ENCODE measurements around the gene MED9. TPM values are rescaled to one million over a fixed set of nuclear protein-coding genes. Genes with fewer than 3 reads are reported as not detected.

The MED9 gene
- total RNA-seq, 1 donor from 2014 or later = 11.9 TPM

- peaks cover 4% of the 10 kb centered on the region for H3K27me3 ChIP-seq (ENCODE audit: control insufficient read depth, insufficient read depth, low read length)
- no peak for DNase-seq (ENCODE audit: low read depth)
- H3K36me3 ChIP-seq (ENCODE audit: control insufficient read depth, insufficient read depth, low read length) = no peaks in the 10 kb centered on the region
- TF ChIP-seq CTCF (IDR thresholded peaks at IDR 0.05; ENCODE audit: insufficient read depth, low read length, poor library complexity, severe bottlenecking) = no peak
- no peak overlapping the region for H3K4me3 ChIP-seq (ENCODE audit: low read depth, low read length)
Measured at GRCh38 chr17:17507465-17508011, 30.7 kb downstream of the MED9 start.

- no peak for TF ChIP-seq CTCF (IDR thresholded peaks at IDR 0.05; ENCODE audit: insufficient read depth, low read length, poor library complexity, severe bottlenecking)
- Histone ChIP-seq H3K27me3 (ENCODE audit: control insufficient read depth, insufficient read depth, low read length) (peaks cover 4% of the 10 kb centered on the region), H3K36me3 (ENCODE audit: control insufficient read depth, insufficient read depth, low read length) (no peaks in the 10 kb centered on the region), H3K4me3 (ENCODE audit: low read depth, low read length) (no peak overlapping the region)
- no peak for DNase-seq (ENCODE audit: low read depth)
Measured at GRCh38 chr17:17508019-17508535, 31.3 kb downstream of the MED9 start.

- Histone ChIP-seq H3K27me3 (ENCODE audit: control insufficient read depth, insufficient read depth, low read length) (peaks cover 4% of the 10 kb centered on the region), H3K36me3 (ENCODE audit: control insufficient read depth, insufficient read depth, low read length) (no peaks in the 10 kb centered on the region), H3K4me3 (ENCODE audit: low read depth, low read length) (no peak overlapping the region)
- no peak for TF ChIP-seq CTCF (IDR thresholded peaks at IDR 0.05; ENCODE audit: insufficient read depth, low read length, poor library complexity, severe bottlenecking)
- no peak for DNase-seq (ENCODE audit: low read depth)
Measured at GRCh38 chr17:17508646-17509591, 32.1 kb downstream of the MED9 start.

GRCh38 chr17:17509601-17510425, 33.0 kb downstream of the MED9 start:
- TF ChIP-seq CTCF (IDR thresholded peaks at IDR 0.05; ENCODE audit: insufficient read depth, low read length, poor library complexity, severe bottlenecking) = no peak
- H3K27me3 ChIP-seq (ENCODE audit: control insufficient read depth, insufficient read depth, low read length) = peaks cover 2% of the 10 kb centered on the region

GRCh38 chr17:17510456-17511292, 33.9 kb downstream of the MED9 start:
- no peaks in the 10 kb centered on the region for H3K27me3 ChIP-seq (ENCODE audit: control insufficient read depth, insufficient read depth, low read length)
- H3K4me3 ChIP-seq (ENCODE audit: low read depth, low read length) = no peak overlapping the region
- H3K36me3 ChIP-seq (ENCODE audit: control insufficient read depth, insufficient read depth, low read length) = no peaks in the 10 kb centered on the region
- TF ChIP-seq CTCF (IDR thresholded peaks at IDR 0.05; ENCODE audit: insufficient read depth, low read length, poor library complexity, severe bottlenecking) = no peak
- DNase-seq (ENCODE audit: low read depth) = no peak

More at GRCh38 chr17:17509601-17510425, 33.0 kb downstream of the MED9 start:
- Histone ChIP-seq H3K4me3 (ENCODE audit: low read depth, low read length) (no peak overlapping the region), H3K36me3 (ENCODE audit: control insufficient read depth, insufficient read depth, low read length) (no peaks in the 10 kb centered on the region)
- DNase-seq (ENCODE audit: low read depth) = no peak

All from kidney epithelial cell (primary cell).